ENCODE measurements around the gene OR7C1. TPM values are rescaled to one million over a fixed set of nuclear protein-coding genes. Genes with fewer than 3 reads are reported as not detected.

The OR7C1 gene
- total RNA-seq, 1 experiment from 2014 or later = not detected

DNA sequence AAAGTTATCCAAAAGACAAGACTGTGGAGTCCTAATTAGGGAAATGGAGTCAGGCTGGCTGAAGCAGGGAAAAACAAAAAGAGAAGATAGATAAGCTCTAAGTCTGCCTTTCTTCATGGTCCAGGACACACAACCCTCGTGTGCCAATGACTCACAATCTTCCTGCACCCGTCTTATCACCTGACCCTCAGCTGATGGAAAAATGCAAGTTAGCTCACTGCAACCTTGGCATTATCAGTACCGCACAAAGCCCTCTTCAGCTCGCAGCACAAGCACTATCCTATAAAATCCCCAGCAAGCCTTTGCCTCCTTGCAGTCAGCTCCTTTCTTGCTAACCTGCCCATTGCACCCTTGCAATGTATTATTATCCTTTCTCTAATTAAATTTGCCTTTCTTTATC, 4.3 kb downstream of the OR7C1 start:
- no peaks in the 10 kb centered on the region for H3K9me3 ChIP-seq (ENCODE audit: low read length)
- no peak overlapping the region for H2AFZ ChIP-seq (ENCODE audit: low read length)
- H4K20me1 ChIP-seq (ENCODE audit: insufficient read depth, low read depth, low read length) = no peaks in the 10 kb centered on the region
- DNase-seq = peak; percentile 52
- H3K9me2 ChIP-seq (replicated peaks; ENCODE audit: insufficient read depth, low read length) = no peaks in the 10 kb centered on the region
- H3K9ac ChIP-seq (ENCODE audit: low read length) = no peak overlapping the region
- no peak overlapping the region for H3K27ac ChIP-seq (ENCODE audit: low read length)
- H3K36me3 ChIP-seq (ENCODE audit: insufficient read depth, low read length) = no peaks in the 10 kb centered on the region
- H3K79me2 ChIP-seq (ENCODE audit: low read length) = no peaks in the 10 kb centered on the region
- H3K4me1 ChIP-seq (ENCODE audit: low read length) = peaks cover 11% of the 10 kb centered on the region
- no peak overlapping the region for H3K4me3 ChIP-seq (ENCODE audit: low read length)
- no peak overlapping the region for H3K4me2 ChIP-seq (ENCODE audit: low read depth, low read length, poor library complexity, severe bottlenecking)
- H3K27me3 ChIP-seq (ENCODE audit: low read length) = no peaks in the 10 kb centered on the region

DNA sequence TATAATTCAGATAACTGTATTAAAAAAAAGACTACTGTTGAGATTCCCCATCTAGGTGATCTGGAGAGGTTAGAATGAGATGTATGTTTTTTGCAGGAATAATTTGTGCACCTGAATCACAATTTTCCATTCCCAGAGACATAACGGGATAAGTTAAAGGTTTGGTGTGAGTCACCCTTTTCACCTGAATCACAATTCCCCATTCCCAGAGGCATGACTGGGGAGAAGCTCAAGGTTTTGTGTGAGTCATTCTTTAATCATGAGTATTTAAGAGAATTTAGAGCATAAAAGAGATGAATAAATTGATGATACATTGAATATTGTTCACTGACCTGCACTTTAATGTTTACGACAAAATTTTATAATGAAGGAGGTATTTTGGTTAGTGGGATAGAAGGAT, 9.0 kb downstream of the OR7C1 start:
- H3K27me3 ChIP-seq (ENCODE audit: low read length) = no peaks in the 10 kb centered on the region

DNA sequence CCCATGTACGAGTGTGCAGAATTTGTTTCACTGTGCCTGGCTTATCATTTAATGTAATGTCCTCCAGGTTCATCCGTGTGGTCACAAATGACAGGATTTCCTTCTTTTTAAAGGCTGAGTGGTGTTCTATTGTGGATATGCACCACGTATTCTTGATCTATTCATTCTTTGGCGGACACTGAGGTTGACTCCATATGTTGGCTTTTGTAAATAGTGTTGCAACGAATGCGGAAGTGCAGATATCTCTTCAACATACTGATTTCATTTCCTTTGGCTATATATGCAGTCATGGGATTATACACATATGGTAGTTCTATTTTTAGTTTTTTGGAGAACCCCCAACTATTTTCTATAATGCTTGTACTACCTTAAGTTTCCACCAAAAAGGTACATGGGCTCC, 13.0 kb downstream of the OR7C1 start:
- Histone ChIP-seq H4K20me1 (ENCODE audit: insufficient read depth, low read depth, low read length) (no peaks in the 10 kb centered on the region), H3K9me2 (replicated peaks; ENCODE audit: insufficient read depth, low read length) (no peaks in the 10 kb centered on the region), H3K79me2 (ENCODE audit: low read length) (no peaks in the 10 kb centered on the region), H3K4me1 (ENCODE audit: low read length) (no peaks in the 10 kb centered on the region; the same call in 1 of the 2 replicates), H3K27me3 (ENCODE audit: low read length) (no peaks in the 10 kb centered on the region), H3K9me3 (ENCODE audit: low read length) (no peaks in the 10 kb centered on the region), H3K27ac (ENCODE audit: low read length) (no peak overlapping the region), H2AFZ (ENCODE audit: low read length) (no peak overlapping the region), H3K4me2 (ENCODE audit: low read depth, low read length, poor library complexity, severe bottlenecking) (no peak overlapping the region), H3K9ac (ENCODE audit: low read length) (no peak overlapping the region), H3K36me3 (ENCODE audit: insufficient read depth, low read length) (no peaks in the 10 kb centered on the region), H3K4me3 (ENCODE audit: low read length) (no peak overlapping the region)
- DNase-seq = no peak

More for the DNA sequence above, 9.0 kb downstream of the OR7C1 start:
- no peaks in the 10 kb centered on the region; the same call in 1 of the 2 replicates for H3K4me1 ChIP-seq (ENCODE audit: low read length)
- DNase-seq = no peak
- no peaks in the 10 kb centered on the region for H3K9me2 ChIP-seq (replicated peaks; ENCODE audit: insufficient read depth, low read length)
- no peak overlapping the region for H3K9ac ChIP-seq (ENCODE audit: low read length)
- H3K4me2 ChIP-seq (ENCODE audit: low read depth, low read length, poor library complexity, severe bottlenecking) = no peak overlapping the region
- no peaks in the 10 kb centered on the region for H3K79me2 ChIP-seq (ENCODE audit: low read length)
- H3K9me3 ChIP-seq (ENCODE audit: low read length) = no peaks in the 10 kb centered on the region
- H2AFZ ChIP-seq (ENCODE audit: low read length) = no peak overlapping the region
- H3K36me3 ChIP-seq (ENCODE audit: insufficient read depth, low read length) = no peaks in the 10 kb centered on the region
- H4K20me1 ChIP-seq (ENCODE audit: insufficient read depth, low read depth, low read length) = no peaks in the 10 kb centered on the region
- no peak overlapping the region for H3K27ac ChIP-seq (ENCODE audit: low read length)
- no peak overlapping the region for H3K4me3 ChIP-seq (ENCODE audit: low read length)

DNA sequence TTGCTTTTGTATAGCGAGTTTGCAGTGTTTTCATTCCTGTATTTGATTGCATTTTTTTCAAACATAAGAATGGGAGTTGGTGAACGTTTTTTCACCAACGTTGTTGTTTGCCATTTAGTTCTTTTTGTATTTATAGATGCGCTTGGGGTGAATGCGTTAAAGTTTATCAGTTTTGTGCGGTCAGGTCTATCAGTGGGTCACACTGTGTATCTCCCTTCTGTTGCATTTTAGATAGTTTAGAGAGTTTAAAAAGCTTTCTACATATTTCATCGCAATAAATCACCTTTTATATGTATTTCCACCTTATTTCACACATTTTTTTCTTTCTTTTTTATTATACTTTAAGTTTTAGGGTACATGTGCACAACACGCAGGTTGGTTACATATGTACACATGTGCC, 16.4 kb downstream of the OR7C1 start:
- H3K4me1 ChIP-seq (ENCODE audit: low read length) = no peaks in the 10 kb centered on the region; the same call in 1 of the 2 replicates
- H3K9ac ChIP-seq (ENCODE audit: low read length) = no peak overlapping the region
- no peak overlapping the region for H3K27ac ChIP-seq (ENCODE audit: low read length)
- H3K9me3 ChIP-seq (ENCODE audit: low read length) = no peaks in the 10 kb centered on the region
- no peak overlapping the region for H2AFZ ChIP-seq (ENCODE audit: low read length)
- no peak overlapping the region for H3K4me3 ChIP-seq (ENCODE audit: low read length)
- H4K20me1 ChIP-seq (ENCODE audit: insufficient read depth, low read depth, low read length) = no peaks in the 10 kb centered on the region
- no peak for DNase-seq
- H3K79me2 ChIP-seq (ENCODE audit: low read length) = no peaks in the 10 kb centered on the region
- no peaks in the 10 kb centered on the region for H3K27me3 ChIP-seq (ENCODE audit: low read length)
- no peaks in the 10 kb centered on the region for H3K9me2 ChIP-seq (replicated peaks; ENCODE audit: insufficient read depth, low read length)
- H3K36me3 ChIP-seq (ENCODE audit: insufficient read depth, low read length) = no peaks in the 10 kb centered on the region
- H3K4me2 ChIP-seq (ENCODE audit: low read depth, low read length, poor library complexity, severe bottlenecking) = no peak overlapping the region

DNA sequence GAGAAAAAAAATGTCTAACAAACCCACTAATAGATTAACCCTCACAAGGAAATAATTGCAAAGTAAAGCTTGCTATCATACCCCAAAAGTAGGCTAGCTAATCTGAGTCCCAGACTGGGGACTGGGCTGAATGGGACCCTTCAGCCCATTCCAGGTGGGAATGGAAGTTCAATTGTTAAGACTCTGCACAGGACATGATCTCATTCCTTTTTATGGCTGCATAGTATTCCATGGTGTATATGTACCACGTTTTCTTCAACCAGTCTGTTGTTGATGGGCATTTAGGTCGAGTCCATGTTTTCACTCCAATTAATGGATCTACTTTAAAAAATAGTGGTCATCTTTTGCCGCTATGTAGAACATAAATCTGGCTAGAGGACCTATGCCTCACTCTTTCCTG, 17.9 kb downstream of the OR7C1 start:
- H3K9me2 ChIP-seq (replicated peaks; ENCODE audit: insufficient read depth, low read length) = no peaks in the 10 kb centered on the region
- H3K36me3 ChIP-seq (ENCODE audit: insufficient read depth, low read length) = no peaks in the 10 kb centered on the region
- H4K20me1 ChIP-seq (ENCODE audit: insufficient read depth, low read depth, low read length) = no peaks in the 10 kb centered on the region
- no peak overlapping the region for H3K4me3 ChIP-seq (ENCODE audit: low read length)
- DNase-seq = no peak
- H3K27ac ChIP-seq (ENCODE audit: low read length) = no peak overlapping the region
- H3K4me2 ChIP-seq (ENCODE audit: low read depth, low read length, poor library complexity, severe bottlenecking) = no peak overlapping the region
- H3K9ac ChIP-seq (ENCODE audit: low read length) = no peak overlapping the region
- no peaks in the 10 kb centered on the region for H3K79me2 ChIP-seq (ENCODE audit: low read length)
- H3K4me1 ChIP-seq (ENCODE audit: low read length) = no peaks in the 10 kb centered on the region; the same call in 1 of the 2 replicates
- H3K9me3 ChIP-seq (ENCODE audit: low read length) = no peaks in the 10 kb centered on the region
- H3K27me3 ChIP-seq (ENCODE audit: low read length) = no peaks in the 10 kb centered on the region
- H2AFZ ChIP-seq (ENCODE audit: low read length) = no peak overlapping the region

DNA sequence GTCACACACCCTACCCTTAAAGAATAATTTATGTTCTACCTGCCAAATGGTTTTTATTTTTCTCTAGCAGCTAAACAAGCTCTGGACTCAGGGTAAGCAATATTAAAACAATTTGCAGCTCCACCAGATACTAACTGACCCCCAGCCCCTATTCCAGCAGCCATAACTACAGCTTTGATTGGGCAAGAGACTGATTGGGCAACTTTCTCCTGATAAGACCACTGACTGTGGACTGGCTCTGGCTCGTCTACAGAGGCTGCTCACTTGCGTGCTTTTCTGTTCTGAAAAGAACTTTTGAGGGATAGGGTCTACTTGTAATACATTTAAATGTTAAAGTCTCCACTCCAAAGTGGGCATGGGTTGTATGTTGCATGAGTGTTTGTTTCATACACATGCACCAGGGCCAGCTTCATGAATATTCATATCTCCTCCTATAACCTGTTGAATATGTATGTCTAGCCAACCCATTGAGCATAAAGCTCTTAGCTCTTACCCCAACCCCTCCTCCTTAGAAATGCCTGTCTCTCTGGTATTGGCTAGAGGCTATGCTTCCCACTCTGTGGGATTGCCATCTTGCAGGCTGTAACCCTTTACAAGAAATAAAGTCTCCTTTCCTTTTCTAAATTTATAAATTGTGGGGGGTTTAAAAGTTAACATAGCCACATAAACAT, 19.9 kb downstream of the OR7C1 start:
- H3K27me3 ChIP-seq (ENCODE audit: low read length) = no peaks in the 10 kb centered on the region
- no peaks in the 10 kb centered on the region for H3K4me1 ChIP-seq (ENCODE audit: low read length)
- H3K9me3 ChIP-seq (ENCODE audit: low read length) = no peaks in the 10 kb centered on the region
- H3K27ac ChIP-seq (ENCODE audit: low read length) = no peak overlapping the region
- no peaks in the 10 kb centered on the region for H4K20me1 ChIP-seq (ENCODE audit: insufficient read depth, low read depth, low read length)
- no peaks in the 10 kb centered on the region for H3K9me2 ChIP-seq (replicated peaks; ENCODE audit: insufficient read depth, low read length)
- H3K36me3 ChIP-seq (ENCODE audit: insufficient read depth, low read length) = no peaks in the 10 kb centered on the region
- no peak overlapping the region for H2AFZ ChIP-seq (ENCODE audit: low read length)
- H3K4me3 ChIP-seq (ENCODE audit: low read length) = no peak overlapping the region
- H3K79me2 ChIP-seq (ENCODE audit: low read length) = no peaks in the 10 kb centered on the region
- no peak overlapping the region for H3K9ac ChIP-seq (ENCODE audit: low read length)
- no peak for DNase-seq
- no peak overlapping the region for H3K4me2 ChIP-seq (ENCODE audit: low read depth, low read length, poor library complexity, severe bottlenecking)

DNA sequence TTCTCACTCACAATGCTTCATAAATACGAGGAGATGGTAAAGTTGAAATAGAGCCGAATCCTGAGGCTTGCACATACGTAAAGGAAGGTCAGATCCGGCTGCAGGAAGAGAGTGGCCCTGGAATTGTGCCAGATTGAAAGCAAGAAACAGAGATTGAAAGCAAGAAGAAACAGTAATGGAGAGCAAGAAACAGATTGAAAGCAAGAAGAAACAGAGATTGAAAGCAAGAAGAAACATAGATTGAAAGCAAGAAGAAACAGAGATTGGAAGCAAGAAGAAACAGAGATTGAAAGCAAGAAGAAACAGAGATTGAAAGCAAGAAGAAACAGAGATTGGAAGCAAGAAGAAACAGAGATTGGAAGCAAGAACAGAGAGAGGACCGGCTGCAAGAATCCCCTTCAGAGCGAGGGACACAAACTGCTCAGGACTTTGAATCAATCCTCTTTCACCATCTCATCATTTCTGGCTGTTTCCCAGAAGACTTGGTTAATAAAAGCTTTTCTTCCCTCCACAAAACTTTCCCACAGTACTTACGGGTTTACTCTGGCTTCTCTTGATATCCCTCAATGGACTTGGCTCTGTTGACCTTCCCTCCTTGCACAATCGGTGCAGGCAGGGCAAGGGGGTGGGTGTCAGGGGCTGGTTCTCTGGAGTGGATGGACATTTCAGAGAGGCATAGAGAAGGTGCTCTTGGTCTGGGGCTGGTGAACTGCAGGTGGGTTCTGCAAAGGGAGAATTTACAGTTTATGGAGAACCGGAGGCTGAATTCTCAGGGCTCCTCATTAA, 25.5 kb downstream of the OR7C1 start:
- Histone ChIP-seq H3K9me2 (replicated peaks; ENCODE audit: insufficient read depth, low read length) (no peaks in the 10 kb centered on the region), H3K9ac (ENCODE audit: low read length) (no peak overlapping the region), H3K4me1 (ENCODE audit: low read length) (no peaks in the 10 kb centered on the region), H4K20me1 (ENCODE audit: insufficient read depth, low read depth, low read length) (no peaks in the 10 kb centered on the region), H2AFZ (ENCODE audit: low read length) (no peak overlapping the region), H3K79me2 (ENCODE audit: low read length) (no peaks in the 10 kb centered on the region), H3K27ac (ENCODE audit: low read length) (no peak overlapping the region), H3K9me3 (ENCODE audit: low read length) (no peaks in the 10 kb centered on the region), H3K36me3 (ENCODE audit: insufficient read depth, low read length) (no peaks in the 10 kb centered on the region), H3K4me3 (ENCODE audit: low read length) (no peak overlapping the region), H3K4me2 (ENCODE audit: low read depth, low read length, poor library complexity, severe bottlenecking) (no peak overlapping the region), H3K27me3 (ENCODE audit: low read length) (no peaks in the 10 kb centered on the region)
- no peak for DNase-seq

DNA sequence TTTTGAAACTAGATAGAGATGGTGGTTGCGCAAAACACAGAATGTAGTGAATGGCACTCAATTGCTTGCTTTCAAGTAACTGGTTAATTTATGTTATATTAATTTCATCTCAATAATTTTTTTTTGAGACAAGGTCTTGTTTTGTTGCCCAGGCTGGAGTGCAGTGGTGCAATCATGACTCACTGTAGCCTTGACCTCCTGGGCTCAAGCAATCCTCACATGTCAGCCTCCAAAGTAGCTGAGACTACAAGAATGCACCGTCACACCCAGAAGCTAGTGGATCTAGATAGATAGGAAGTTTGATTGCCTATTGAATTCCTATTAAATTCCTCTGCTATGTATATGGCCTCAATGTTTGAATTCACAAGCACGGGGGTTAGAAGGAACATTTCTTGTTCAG, 30.2 kb downstream of the OR7C1 start:
- H3K9me3 ChIP-seq (ENCODE audit: low read length) = no peaks in the 10 kb centered on the region
- no peaks in the 10 kb centered on the region for H4K20me1 ChIP-seq (ENCODE audit: insufficient read depth, low read depth, low read length)
- DNase-seq = no peak
- no peak overlapping the region for H3K9ac ChIP-seq (ENCODE audit: low read length)
- H3K9me2 ChIP-seq (replicated peaks; ENCODE audit: insufficient read depth, low read length) = no peaks in the 10 kb centered on the region
- H3K4me1 ChIP-seq (ENCODE audit: low read length) = no peaks in the 10 kb centered on the region
- no peak overlapping the region for H3K4me2 ChIP-seq (ENCODE audit: low read depth, low read length, poor library complexity, severe bottlenecking)
- no peaks in the 10 kb centered on the region for H3K79me2 ChIP-seq (ENCODE audit: low read length)
- H3K27me3 ChIP-seq (ENCODE audit: low read length) = no peaks in the 10 kb centered on the region
- no peak overlapping the region for H3K4me3 ChIP-seq (ENCODE audit: low read length)
- H3K36me3 ChIP-seq (ENCODE audit: insufficient read depth, low read length) = no peaks in the 10 kb centered on the region
- no peak overlapping the region for H3K27ac ChIP-seq (ENCODE audit: low read length)
- no peak overlapping the region for H2AFZ ChIP-seq (ENCODE audit: low read length)

Data from Karpas-422 (cell line).